Kidney (tissue), 14 donors: ENCODE data around the gene CCNI2. TPM values are rescaled to one million over a fixed set of nuclear protein-coding genes. Genes with fewer than 3 reads are reported as not detected.

Experiments
- DNase-seq, 5 donors: peaks; one replicate each; pipeline ENCODE4 v3.0.0-alpha.2; 2013 to 2020
- FAIRE-seq: peaks from 2 replicates; lab custom pipeline; 2012; peaks lifted over from hg19 to GRCh38; lab: Jason Lieb, UNC
- H3K27ac ChIP-seq, 2 donors: one replicate each; pipeline ENCODE4 v1.7.0; 2013; ENCODE audit warnings: low read depth in 2 of 2, low read length in 2 of 2, inconsistent platforms in 1 of 2
- H3K27me3 ChIP-seq: one replicate; pipeline ENCODE4 v1.7.1; 2013; ENCODE audit warnings: low read length, inconsistent platforms; ENCODE audit not compliant: control insufficient read depth, insufficient read depth
- H3K36me3 ChIP-seq, 3 donors: one replicate each; pipeline versions ENCODE4 v1.7.0 to v1.7.1; 2013; ENCODE audit warnings: low read length in 3 of 3, control low read depth in 1 of 3, inconsistent platforms in 1 of 3; ENCODE audit not compliant: insufficient read depth in 3 of 3, control insufficient read depth in 2 of 3
- H3K4me1 ChIP-seq, 3 donors: one replicate each; pipeline versions ENCODE4 v1.7.0 to v1.7.1; 2013; ENCODE audit warnings: low read length in 3 of 3, inconsistent platforms in 1 of 3, low read depth in 1 of 3; ENCODE audit not compliant: control insufficient read depth in 2 of 3, insufficient read depth in 2 of 3
- H3K4me3 ChIP-seq, 3 donors: one replicate each; pipeline versions ENCODE4 v1.7.0 to v1.8.1; 2013; ENCODE audit warnings: low read length in 3 of 3, control low read depth in 1 of 3, inconsistent platforms in 1 of 3
- H3K9ac ChIP-seq, 3 donors: one replicate each; pipeline versions ENCODE4 v1.7.0 to v1.7.1; 2013; ENCODE audit warnings: low read length in 3 of 3, control low read depth in 1 of 3, inconsistent platforms in 1 of 3
- H3K9me3 ChIP-seq, 3 donors: one replicate each; pipeline versions ENCODE4 v1.7.0 to v1.7.1; 2013; ENCODE audit warnings: low read length in 3 of 3, control low read depth in 1 of 3, inconsistent platforms in 1 of 3; ENCODE audit not compliant: control insufficient read depth in 2 of 3, insufficient read depth in 1 of 3
- intact Hi-C: fragments of 100-400 bp; cut with DNase I; formaldehyde crosslinking; loops from one replicate; pipeline ENCODE4 v1.11.1; 2022
- polyA plus RNA-seq: library from polyadenylated mRNA; stranded (reverse); fragments of 350-450 nt; fragmentation: Illumina TruSeq; extraction: RNeasy Lipid Tissue Mini Kit (QIAGEN cat#74804); gene quantifications from one replicate; pipeline ENCODE4 v1.2.3, GENCODE V29; 2014; ENCODE audit warnings: low read depth, low replicate concordance; ENCODE audit not compliant: insufficient read depth
- total RNA-seq: library from RNA; stranded (reverse); fragmentation: NEBNext Ultra II Directional; extraction: Animal tissue kit (Norgen Biotek cat#: 25700); gene quantifications from one replicate; pipeline ENCODE4 v1.2.1, GENCODE V29; 2021
- TF ChIP-seq, protein P1 (sequence below): IDR thresholded peaks from 3 replicates; pipeline ENCODE4 v1.5.1; 2012; ENCODE audit warnings: mild to moderate bottlenecking, moderate library complexity, borderline replicate concordance; ENCODE audit not compliant: insufficient read depth; ENCODE audit errors: extremely low read depth
- donor health status: control.
- donor health status: control.
- donor health status: control.
- donor health status: control.
- donor health status: control.
- donor health status: DM: yes; HTN: yes; CAD: no.
- donor health status: Normal renal cell carcinoma (clear cell type).

The CCNI2 gene
- total and polyA plus RNA-seq, 2 donors from 2014 or later, result 3.4 to 3.8 TPM

GRCh38 chr5:132759114-132760048, 12.2 kb downstream of the CCNI2 start:
- no peak overlapping the region for H3K27ac ChIP-seq
- peaks cover 0 to 41% (median 21%) of the 10 kb centered on the region in 3 donors for H3K36me3 ChIP-seq
- TF ChIP-seq, protein P1, sequence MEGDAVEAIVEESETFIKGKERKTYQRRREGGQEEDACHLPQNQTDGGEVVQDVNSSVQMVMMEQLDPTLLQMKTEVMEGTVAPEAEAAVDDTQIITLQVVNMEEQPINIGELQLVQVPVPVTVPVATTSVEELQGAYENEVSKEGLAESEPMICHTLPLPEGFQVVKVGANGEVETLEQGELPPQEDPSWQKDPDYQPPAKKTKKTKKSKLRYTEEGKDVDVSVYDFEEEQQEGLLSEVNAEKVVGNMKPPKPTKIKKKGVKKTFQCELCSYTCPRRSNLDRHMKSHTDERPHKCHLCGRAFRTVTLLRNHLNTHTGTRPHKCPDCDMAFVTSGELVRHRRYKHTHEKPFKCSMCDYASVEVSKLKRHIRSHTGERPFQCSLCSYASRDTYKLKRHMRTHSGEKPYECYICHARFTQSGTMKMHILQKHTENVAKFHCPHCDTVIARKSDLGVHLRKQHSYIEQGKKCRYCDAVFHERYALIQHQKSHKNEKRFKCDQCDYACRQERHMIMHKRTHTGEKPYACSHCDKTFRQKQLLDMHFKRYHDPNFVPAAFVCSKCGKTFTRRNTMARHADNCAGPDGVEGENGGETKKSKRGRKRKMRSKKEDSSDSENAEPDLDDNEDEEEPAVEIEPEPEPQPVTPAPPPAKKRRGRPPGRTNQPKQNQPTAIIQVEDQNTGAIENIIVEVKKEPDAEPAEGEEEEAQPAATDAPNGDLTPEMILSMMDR, result no peak
- H3K9ac ChIP-seq, result no peak overlapping the region
- no peaks in the 10 kb centered on the region for H3K27me3 ChIP-seq
- H3K4me1 ChIP-seq, result no peaks in the 10 kb centered on the region
- no peak overlapping the region for H3K4me3 ChIP-seq
- H3K9me3 ChIP-seq, result no peaks in the 10 kb centered on the region
- intact Hi-C loops, result no loop called here
- peak in 3 of 5 donors; percentile 47 to 66 (median 52) for DNase-seq
- no peak for FAIRE-seq

GRCh38 chr5:132760049-132760420, 12.8 kb downstream of the CCNI2 start:
- peaks cover 2 to 48% (median 27%) of the 10 kb centered on the region in 3 donors for H3K36me3 ChIP-seq
- H3K27ac ChIP-seq, result no peak overlapping the region
- FAIRE-seq (no peak), DNase-seq (no peak)
- intact Hi-C loops, result no loop called here
- no peak overlapping the region for H3K4me3 ChIP-seq
- TF ChIP-seq, protein P1, result no peak
- H3K9me3 ChIP-seq, result no peaks in the 10 kb centered on the region
- no peaks in the 10 kb centered on the region for H3K27me3 ChIP-seq
- H3K4me1 ChIP-seq, result no peaks in the 10 kb centered on the region
- H3K9ac ChIP-seq, result no peak overlapping the region

DNA sequence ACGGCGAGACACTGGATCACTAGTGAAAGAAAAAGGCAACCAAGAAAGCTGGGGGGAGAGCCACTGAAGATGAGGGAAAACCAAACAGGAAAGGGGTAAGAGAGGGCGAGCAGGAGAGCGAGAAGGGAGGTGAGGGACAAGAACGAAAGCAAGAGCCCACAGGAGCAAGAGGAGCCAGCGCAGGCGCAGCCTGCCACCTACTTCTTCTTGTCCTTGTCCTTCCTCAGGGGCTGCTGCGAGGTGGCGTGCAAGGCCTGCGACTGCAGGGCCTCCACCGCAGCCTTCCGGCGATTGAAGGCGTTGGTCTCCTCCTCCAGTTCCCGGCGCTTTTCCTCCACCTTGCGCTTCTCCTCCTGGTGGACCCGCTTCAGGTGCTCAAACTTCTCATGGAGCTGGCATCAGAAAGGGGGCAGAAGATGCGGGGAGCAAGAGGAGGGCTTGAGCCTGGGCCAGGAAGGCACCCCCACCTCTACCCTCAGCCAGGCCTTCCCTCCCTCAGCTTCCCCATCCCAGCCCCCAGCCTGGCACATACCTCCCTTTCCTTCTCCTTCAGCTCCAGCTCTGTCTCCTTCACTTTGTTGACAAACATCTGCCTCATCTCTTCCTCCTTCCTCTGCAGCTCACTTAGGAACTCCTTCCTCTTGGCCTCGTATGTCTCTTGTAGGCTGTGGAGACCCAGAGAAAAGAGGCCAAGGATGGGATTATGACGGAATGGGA, 13.5 kb downstream of the CCNI2 start:
- DNase-seq, result peak in 1 of 5 donors; percentile 19
- Histone ChIP-seq H3K4me1 (no peaks in the 10 kb centered on the region), H3K9ac (no peak overlapping the region), H3K4me3 (no peak overlapping the region), H3K27ac (no peak overlapping the region), H3K9me3 (no peaks in the 10 kb centered on the region), H3K36me3 (peaks cover 2 to 48% (median 28%) of the 10 kb centered on the region in 3 donors), H3K27me3 (no peaks in the 10 kb centered on the region)
- FAIRE-seq, result no peak
- TF ChIP-seq, protein P1, result no peak
- intact Hi-C loops, result no loop called here
